ENCODE measurements around the gene COL15A1. TPM values are rescaled to one million over a fixed set of nuclear protein-coding genes. Genes with fewer than 3 reads are reported as not detected.
"Not testable (repeated sequence)": the region's sequence is repeated elsewhere in the genome, so short reads cannot be mapped to it uniquely, and the experiment has no call there.

Gene COL15A1
- total RNA-seq, 2 experiments from 2014 or later: 0.06 TPM; not detected in 1

GRCh38 chr9:98908897-98909634, 34.6 kb upstream of the COL15A1 start:
- Mint-ChIP-seq H3K27me3 (no peaks in the 10 kb centered on the region), H3K27ac (no peak overlapping the region), H3K36me3 (no peaks in the 10 kb centered on the region), H3K9me3 (no peaks in the 10 kb centered on the region), H3K4me3 (no peak overlapping the region), H3K4me1 (no peaks in the 10 kb centered on the region)
- DNase-seq: no peak

DNA sequence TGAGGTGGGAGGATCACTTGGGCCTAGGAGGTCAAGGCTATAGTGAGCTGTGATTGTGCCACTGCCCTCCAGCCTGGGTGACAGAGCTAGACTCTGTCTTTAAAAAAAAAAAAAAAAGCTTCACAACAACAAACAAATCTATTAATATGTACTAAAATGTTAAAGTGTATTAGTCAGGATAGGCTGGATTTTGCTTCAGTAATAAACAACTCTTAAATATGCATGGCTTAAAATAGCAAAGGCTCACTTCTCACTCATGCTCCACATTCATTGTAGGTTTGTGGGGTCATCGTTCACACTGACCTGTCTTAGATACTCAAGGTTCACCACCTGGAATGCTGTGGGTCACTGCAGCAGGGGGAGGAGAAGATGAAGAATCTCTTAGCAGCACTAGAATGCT, 33.8 kb upstream of the COL15A1 start:
- Mint-ChIP-seq H3K27me3 (no peaks in the 10 kb centered on the region), H3K4me3 (no peak overlapping the region), H3K36me3 (no peaks in the 10 kb centered on the region), H3K4me1 (no peaks in the 10 kb centered on the region), H3K9me3 (no peaks in the 10 kb centered on the region), H3K27ac (no peak overlapping the region)
- no peak for DNase-seq

DNA sequence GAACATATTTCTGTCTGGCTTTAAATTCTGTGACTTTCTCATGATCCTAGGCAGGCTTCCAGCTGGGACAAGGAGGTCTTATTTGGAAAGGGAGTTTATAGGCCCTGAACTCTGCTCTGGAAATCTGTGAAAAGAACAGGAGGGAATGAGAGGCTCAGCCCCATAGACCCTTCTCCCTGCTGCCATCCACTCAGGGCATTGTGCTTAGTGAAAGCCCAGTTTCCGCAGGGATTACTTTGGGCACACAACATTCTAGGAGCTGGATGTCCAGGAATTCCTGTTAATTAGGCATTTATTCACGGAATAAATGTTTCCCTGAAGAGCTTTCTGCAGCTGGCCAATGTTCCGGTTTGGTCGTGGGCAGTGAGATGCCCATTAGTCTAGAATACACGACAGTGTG, 32.7 kb upstream of the COL15A1 start:
- Mint-ChIP-seq H3K27me3 (no peaks in the 10 kb centered on the region), H3K4me1 (no peaks in the 10 kb centered on the region), H3K36me3 (no peaks in the 10 kb centered on the region), H3K4me3 (no peak overlapping the region), H3K27ac (no peak overlapping the region), H3K9me3 (no peaks in the 10 kb centered on the region)
- DNase-seq: no peak

DNA sequence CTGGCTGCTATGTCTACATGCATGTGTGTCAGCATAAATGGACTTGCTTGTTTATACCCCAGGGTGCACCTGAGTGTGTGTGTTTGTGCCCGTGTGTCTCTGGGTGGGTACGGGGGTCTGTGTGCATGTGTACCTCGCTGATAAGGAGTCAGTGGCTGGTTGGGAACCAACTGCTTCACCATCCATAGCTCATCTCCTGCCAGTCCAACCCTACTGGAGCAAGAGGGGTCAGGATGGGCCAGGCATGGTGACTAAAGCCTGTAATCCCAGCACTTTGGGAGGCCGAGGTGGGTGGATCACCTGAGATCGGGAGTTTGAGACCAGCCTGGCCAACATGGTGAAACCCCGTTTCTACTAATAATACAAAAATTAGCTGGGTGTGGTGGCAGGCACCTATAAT, 32.0 kb upstream of the COL15A1 start:
- H3K27ac Mint-ChIP-seq, H3K4me1 Mint-ChIP-seq, H3K4me3 Mint-ChIP-seq, H3K36me3 Mint-ChIP-seq, H3K27me3 Mint-ChIP-seq, DNase-seq, H3K9me3 Mint-ChIP-seq: not testable (repeated sequence)

DNA sequence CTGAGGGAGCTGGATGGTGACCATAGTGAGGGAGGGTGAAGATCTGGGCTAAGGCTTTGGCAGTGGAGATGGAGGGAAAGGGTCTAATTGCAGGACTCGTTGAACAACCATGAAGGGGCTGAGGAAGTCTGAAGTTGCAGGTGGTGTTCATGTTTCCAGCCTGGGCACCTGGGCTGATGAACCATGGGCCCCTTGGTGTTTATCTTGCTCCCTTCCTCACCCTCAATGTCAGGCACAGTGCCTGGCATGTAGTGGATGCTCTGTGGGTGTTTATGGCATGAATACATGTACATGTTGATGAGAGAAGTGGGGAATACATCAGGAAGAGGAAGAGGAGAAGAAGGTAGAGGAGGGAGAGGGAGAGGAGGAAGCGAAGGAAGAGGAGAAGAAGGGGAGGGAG, 31.3 kb upstream of the COL15A1 start:
- no peaks in the 10 kb centered on the region for H3K27me3 Mint-ChIP-seq
- DNase-seq: no peak
- no peaks in the 10 kb centered on the region for H3K9me3 Mint-ChIP-seq
- no peaks in the 10 kb centered on the region for H3K4me1 Mint-ChIP-seq
- H3K36me3 Mint-ChIP-seq: no peaks in the 10 kb centered on the region
- H3K4me3 Mint-ChIP-seq: no peak overlapping the region
- no peak overlapping the region for H3K27ac Mint-ChIP-seq

- no peaks in the 10 kb centered on the region for H3K4me1 Mint-ChIP-seq
- H3K9me3 Mint-ChIP-seq: no peaks in the 10 kb centered on the region
- no peak overlapping the region for H3K4me3 Mint-ChIP-seq
- H3K27ac Mint-ChIP-seq: no peak overlapping the region
- no peaks in the 10 kb centered on the region for H3K36me3 Mint-ChIP-seq
- H3K27me3 Mint-ChIP-seq: no peaks in the 10 kb centered on the region
- DNase-seq: no peak
Measured at GRCh38 chr9:98913044-98913443, 30.7 kb upstream of the COL15A1 start.

- Mint-ChIP-seq H3K36me3 (no peaks in the 10 kb centered on the region), H3K4me3 (no peak overlapping the region), H3K27me3 (no peaks in the 10 kb centered on the region), H3K27ac (no peak overlapping the region), H3K9me3 (no peaks in the 10 kb centered on the region), H3K4me1 (no peaks in the 10 kb centered on the region)
- DNase-seq: no peak
Measured at GRCh38 chr9:98913705-98914104, 30.0 kb upstream of the COL15A1 start.

DNA sequence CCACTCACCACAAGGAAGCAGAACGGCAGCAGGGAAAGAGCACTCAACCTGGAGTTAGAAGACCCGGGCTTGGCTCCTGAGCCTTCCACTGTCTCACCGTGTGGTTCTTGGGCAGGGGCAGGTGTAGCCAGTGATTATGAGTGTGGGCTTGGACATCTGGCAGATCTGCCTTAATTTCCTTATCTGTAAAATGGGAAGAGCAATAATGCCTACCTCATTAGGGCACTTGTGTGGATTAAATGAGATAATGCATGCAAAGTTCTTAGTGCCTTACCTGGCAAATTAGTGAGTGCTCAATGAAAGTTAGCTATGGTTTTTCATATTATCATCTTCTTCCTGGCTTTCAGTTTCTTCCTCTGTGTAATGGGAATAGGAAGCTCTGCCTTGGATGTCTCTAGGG, 28.1 kb upstream of the COL15A1 start:
- Mint-ChIP-seq H3K4me1 (no peaks in the 10 kb centered on the region), H3K27ac (no peak overlapping the region), H3K4me3 (no peak overlapping the region), H3K27me3 (no peaks in the 10 kb centered on the region), H3K36me3 (no peaks in the 10 kb centered on the region), H3K9me3 (no peaks in the 10 kb centered on the region)
- no peak for DNase-seq

DNA sequence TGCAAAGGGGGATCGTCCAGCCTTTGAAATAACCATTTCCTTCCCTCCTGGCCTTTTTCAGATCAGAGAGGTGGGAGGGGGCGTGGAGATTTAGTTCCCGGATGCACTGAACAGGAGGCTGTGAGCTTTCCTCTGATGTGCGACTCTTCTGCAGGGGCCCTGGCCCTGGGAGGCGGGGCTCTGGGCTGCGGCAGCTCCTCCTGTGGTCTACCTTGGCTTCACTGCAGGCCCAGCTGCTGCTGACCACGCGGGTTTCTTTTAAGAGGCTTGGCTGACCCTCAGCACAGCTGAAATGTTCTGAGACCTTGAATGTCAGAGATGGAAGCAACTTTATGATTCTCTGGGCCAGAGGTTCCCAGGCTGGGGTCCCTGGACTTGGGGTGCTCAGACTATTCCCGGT, 27.0 kb upstream of the COL15A1 start:
- Mint-ChIP-seq H3K27me3 (no peaks in the 10 kb centered on the region), H3K4me3 (no peak overlapping the region), H3K36me3 (no peaks in the 10 kb centered on the region), H3K27ac (no peak overlapping the region), H3K9me3 (no peaks in the 10 kb centered on the region), H3K4me1 (no peaks in the 10 kb centered on the region)
- DNase-seq: no peak

GRCh38 chr9:98917746-98918487, 25.8 kb upstream of the COL15A1 start:
- H3K4me3 Mint-ChIP-seq: no peak overlapping the region
- H3K36me3 Mint-ChIP-seq: no peaks in the 10 kb centered on the region
- no peak for DNase-seq
- H3K9me3 Mint-ChIP-seq: no peaks in the 10 kb centered on the region
- H3K27ac Mint-ChIP-seq: no peak overlapping the region
- no peaks in the 10 kb centered on the region for H3K4me1 Mint-ChIP-seq
- H3K27me3 Mint-ChIP-seq: no peaks in the 10 kb centered on the region

DNA sequence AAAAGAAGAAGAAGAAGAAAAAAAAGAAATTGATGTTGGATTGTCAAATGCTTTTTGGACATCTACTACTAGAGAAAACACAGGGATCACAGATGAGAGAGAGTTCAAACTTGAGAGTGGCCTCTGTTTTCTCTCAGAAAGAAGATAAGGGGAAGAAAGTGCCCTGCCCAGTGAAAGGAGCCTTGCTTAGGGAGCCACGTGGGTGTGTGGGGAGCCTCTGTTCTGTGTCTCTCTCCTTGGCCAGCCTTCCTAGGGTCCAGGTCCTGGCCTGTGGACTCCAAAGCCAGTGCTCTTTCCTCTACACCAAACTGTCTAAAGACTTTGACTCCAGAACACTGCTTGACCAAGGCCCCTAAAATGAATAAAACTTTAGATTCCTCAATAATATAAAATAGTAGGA, 22.0 kb upstream of the COL15A1 start:
- Mint-ChIP-seq H3K27ac (no peak overlapping the region), H3K9me3 (no peaks in the 10 kb centered on the region), H3K4me1 (no peaks in the 10 kb centered on the region), H3K4me3 (no peak overlapping the region), H3K36me3 (no peaks in the 10 kb centered on the region), H3K27me3 (no peaks in the 10 kb centered on the region)
- DNase-seq: no peak

GRCh38 chr9:98922721-98923435, 20.8 kb upstream of the COL15A1 start:
- H3K36me3 Mint-ChIP-seq: no peaks in the 10 kb centered on the region
- H3K27ac Mint-ChIP-seq: no peak overlapping the region
- no peak for DNase-seq
- H3K4me1 Mint-ChIP-seq: no peaks in the 10 kb centered on the region
- H3K4me3 Mint-ChIP-seq: no peak overlapping the region
- no peaks in the 10 kb centered on the region for H3K27me3 Mint-ChIP-seq
- no peaks in the 10 kb centered on the region for H3K9me3 Mint-ChIP-seq

DNA sequence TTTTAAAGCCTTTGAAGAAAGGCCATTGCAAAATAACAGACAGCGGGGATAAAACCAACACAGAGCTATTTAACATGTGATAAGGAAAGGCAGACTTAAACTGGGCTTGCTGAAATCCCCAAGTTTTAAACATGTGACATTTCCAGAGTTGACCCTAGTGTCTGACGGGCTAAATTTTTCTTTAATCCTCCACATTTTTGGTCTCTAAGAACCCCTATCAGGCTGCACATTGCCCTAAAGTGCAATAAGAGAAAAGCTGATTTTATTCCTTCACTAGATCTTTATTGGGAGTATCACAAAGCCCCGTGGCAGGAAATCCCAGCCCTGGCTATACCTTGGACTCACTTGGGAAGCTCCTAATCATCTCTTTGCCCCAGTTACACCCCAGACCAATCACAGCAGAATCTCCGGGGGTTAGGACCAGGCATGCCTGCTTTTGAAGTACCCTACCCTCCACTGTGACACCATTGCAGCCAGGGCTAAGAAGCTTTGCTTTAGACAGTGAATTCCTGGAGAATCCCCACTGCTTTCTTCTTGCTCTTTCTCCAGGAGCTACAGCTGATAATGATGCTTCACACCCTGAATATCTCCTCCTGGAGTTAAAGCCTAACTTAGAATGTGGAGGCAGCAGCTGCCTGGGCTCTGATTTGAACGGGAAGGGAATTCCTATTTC, 20.1 kb upstream of the COL15A1 start:
- DNase-seq: no peak
- H3K9me3 Mint-ChIP-seq: no peaks in the 10 kb centered on the region
- H3K4me1 Mint-ChIP-seq: no peaks in the 10 kb centered on the region
- no peaks in the 10 kb centered on the region for H3K36me3 Mint-ChIP-seq
- no peaks in the 10 kb centered on the region for H3K27me3 Mint-ChIP-seq
- H3K27ac Mint-ChIP-seq: no peak overlapping the region
- H3K4me3 Mint-ChIP-seq: no peak overlapping the region

DNA sequence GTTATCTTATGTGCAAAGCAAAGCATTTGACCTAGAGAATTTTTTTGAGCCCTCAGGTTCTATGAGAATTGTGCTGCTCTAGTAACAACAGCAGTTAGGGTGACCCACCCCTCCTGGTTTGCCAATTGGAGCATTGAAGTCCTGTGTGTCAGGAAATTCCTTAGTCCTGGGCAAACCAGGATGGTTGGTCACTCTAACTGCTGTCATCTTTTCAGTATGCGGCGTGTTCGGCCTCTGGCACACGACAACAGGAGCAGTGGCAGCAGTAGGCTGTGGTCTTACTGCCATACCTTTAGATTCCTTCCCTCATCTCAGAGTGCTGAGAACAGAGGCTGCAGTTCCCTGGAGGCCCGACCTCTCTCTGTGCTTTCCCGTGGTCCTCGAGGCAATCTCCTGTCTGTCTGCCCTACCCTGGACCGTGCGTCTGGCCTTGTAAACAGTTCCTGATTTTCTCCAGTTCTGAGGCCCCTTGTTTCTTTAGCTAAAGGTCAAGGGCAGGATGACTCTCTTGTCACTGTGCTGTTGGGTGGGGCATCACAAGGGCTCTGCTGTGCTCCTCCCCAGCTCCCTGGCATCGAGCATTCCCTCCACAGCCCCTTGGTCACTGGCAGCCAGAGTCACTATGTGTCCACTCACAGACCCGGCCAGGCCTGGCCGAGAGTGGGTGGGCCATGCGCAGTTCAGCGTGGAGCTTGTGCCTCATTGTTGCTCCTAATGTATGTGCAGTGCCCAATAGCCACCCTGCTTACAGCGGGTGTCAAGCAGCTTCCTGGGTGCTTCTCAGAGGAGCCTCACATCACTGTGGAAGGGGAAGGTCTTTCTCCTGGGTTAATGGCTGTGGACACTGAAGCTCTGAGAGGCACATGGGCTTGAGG, 18.5 kb upstream of the COL15A1 start:
- Mint-ChIP-seq H3K27ac (no peak overlapping the region), H3K9me3 (no peaks in the 10 kb centered on the region), H3K36me3 (no peaks in the 10 kb centered on the region), H3K27me3 (peaks cover 6% of the 10 kb centered on the region), H3K4me3 (no peak overlapping the region), H3K4me1 (no peaks in the 10 kb centered on the region)
- no peak for DNase-seq
